HCT116 (cell line): Measurements from ENCODE around the gene THEMIS.

ENCODE experiments used
- ATF3 ChIP-seq: IDR thresholded peaks from 2 replicates; pipeline ENCODE4 v1.6.1; 2012
- CBX3 ChIP-seq: IDR thresholded peaks from 2 replicates; pipeline ENCODE4 v1.6.1; 2012; ENCODE audit warnings: low read depth
- CEBPB ChIP-seq: IDR thresholded peaks from 2 replicates; pipeline ENCODE4 v1.6.1; 2012; ENCODE audit warnings: low read depth
- CTCF ChIP-seq, 3 experiments: fragments of 200-600 bp in 1 of 3; sonication (generic) in 1 of 3; IDR thresholded peaks in 2 of 3; conservative IDR thresholded peaks in 1 of 3; 2 replicates each; pipeline ENCODE4 v1.5.1; 2012 to 2017; ENCODE audit warnings: low read depth in 2 of 3, low read length in 2 of 3, antibody characterized with exemption in 1 of 3, borderline replicate concordance in 1 of 3, control low read depth in 1 of 3, mild to moderate bottlenecking in 1 of 3, mixed read lengths in 1 of 3, mixed run types in 1 of 3, moderate library complexity in 1 of 3; ENCODE audit not compliant: insufficient read depth in 1 of 3
- EGR1 ChIP-seq: IDR thresholded peaks from 2 replicates; pipeline ENCODE4 v1.6.1; 2012; ENCODE audit warnings: low read depth
- EZH2 ChIP-seq: fragments of 200-600 bp; sonication (generic); IDR thresholded peaks from 2 replicates; pipeline ENCODE4 v1.6.1; 2017; ENCODE audit warnings: antibody characterized with exemption, mixed run types
- POLR2A ChIP-seq: IDR thresholded peaks from 2 replicates; pipeline ENCODE4 v1.7.0; 2011; ENCODE audit warnings: borderline replicate concordance; ENCODE audit not compliant: insufficient read depth, insufficient read length; ENCODE audit errors: extremely low read depth
- POLR2AphosphoS5 ChIP-seq: IDR thresholded peaks from 2 replicates; pipeline ENCODE4 v1.6.1; 2011; ENCODE audit warnings: mild to moderate bottlenecking, low read depth, low read length, moderate library complexity
- RAD21 ChIP-seq: IDR thresholded peaks from 2 replicates; pipeline ENCODE4 v1.6.1; 2012; ENCODE audit warnings: low read depth, mild to moderate bottlenecking
- REST ChIP-seq: IDR thresholded peaks from 2 replicates; pipeline ENCODE4 v1.6.1; 2012; ENCODE audit warnings: low read depth
- TCF7L2 ChIP-seq: IDR thresholded peaks from 2 replicates; pipeline ENCODE4 v1.7.0; 2011; ENCODE audit warnings: borderline replicate concordance, inconsistent platforms; ENCODE audit not compliant: insufficient read depth, insufficient read length; ENCODE audit errors: extremely low read depth
- YY1 ChIP-seq: IDR thresholded peaks from 2 replicates; pipeline ENCODE4 v1.6.1; 2011; ENCODE audit warnings: low read length, low read depth, moderate library complexity, mild to moderate bottlenecking; ENCODE audit not compliant: insufficient replicate concordance; ENCODE audit errors: extremely low read depth
- ZBTB33 ChIP-seq: IDR thresholded peaks from 2 replicates; pipeline ENCODE4 v1.6.1; 2011; ENCODE audit warnings: mild to moderate bottlenecking, low read length, moderate library complexity; ENCODE audit not compliant: insufficient replicate concordance; ENCODE audit errors: extremely low read depth
- ZFX ChIP-seq: fragments of 450-650 bp; IDR thresholded peaks from 2 replicates; pipeline ENCODE4 v1.6.1; 2017

GRCh38 chr6:127749095-127749494 is 151.8 kb downstream of the THEMIS start:
- no peak for TF ChIP-seq REST
- TF ChIP-seq CTCF (IDR thresholded peaks at IDR 0.05 in 2 of 3, conservative IDR thresholded peaks at IDR 0.05 in 1 of 3; ENCODE audit: borderline replicate concordance in 1 of 3, insufficient read depth in 1 of 3, low read depth in 2 of 3, low read length in 2 of 3) = no peak
- TF ChIP-seq POLR2A = no peak
- no peak for TF ChIP-seq ZBTB33
- TF ChIP-seq CEBPB = no peak
- TF ChIP-seq EGR1 = no peak
- no peak for TF ChIP-seq EZH2
- TF ChIP-seq CBX3 = no peak
- no peak for TF ChIP-seq ZFX
- no peak for TF ChIP-seq TCF7L2
- TF ChIP-seq POLR2AphosphoS5 = no peak
- TF ChIP-seq RAD21 = no peak
- TF ChIP-seq YY1 = no peak
- TF ChIP-seq ATF3 = no peak
